Caco-2 (cell line): Measurements from ENCODE around the gene NR4A3. TPM values are rescaled to one million over a fixed set of nuclear protein-coding genes. Genes with fewer than 3 reads are reported as not detected.

Experiments
- BruUV-seq: library from RNA; stranded (reverse); fragments of 400-500 nt; replicated peaks from 2 replicates; lab custom pipeline; 2021; lab: Mats Ljungman, UMichigan
- CTCF ChIA-PET: fragments of 300-600 bp; sonication (Branson Sonifier 250); formaldehyde crosslinking; loops from one replicate; lab custom pipeline; 2022; ENCODE audit warnings: antibody characterized with exemption; lab: Charles Lee
- POLR2A ChIA-PET: fragments of 300-600 bp; sonication (Branson Sonifier 250); formaldehyde crosslinking; loops from one replicate; lab custom pipeline; 2022; ENCODE audit warnings: antibody characterized with exemption; lab: Charles Lee
- DNase-seq, 2 experiments: peaks; one replicate each; pipeline versions ENCODE4 v3.0.0 to v3.0.0-alpha.2; 2020 to 2022
- H3K27me3 ChIP-seq: replicated peaks from 2 replicates; pipeline ENCODE4 v1.6.0; 2011; ENCODE audit warnings: low read length; ENCODE audit not compliant: control insufficient read depth, insufficient read depth
- H3K36me3 ChIP-seq: 2 replicates; pipeline ENCODE4 v1.5.1; 2011; ENCODE audit warnings: low read length; ENCODE audit not compliant: control insufficient read depth, insufficient read depth
- H3K4me1 ChIP-seq: fragments of 250-450 bp; sonication (Bioruptor Pico); 2 replicates; pipeline ENCODE4 v1.5.1; 2020; ENCODE audit warnings: mild to moderate bottlenecking
- H3K4me3 ChIP-seq: 2 replicates; pipeline ENCODE4 v1.5.1; 2011; ENCODE audit warnings: low read depth, mild to moderate bottlenecking, control low read depth, low read length
- H3K9me3 ChIP-seq: fragments of 250-450 bp; sonication (Bioruptor Pico); 2 replicates; pipeline ENCODE4 v1.5.1; 2020; ENCODE audit warnings: mild to moderate bottlenecking, moderate library complexity
- H3K27ac Mint-ChIP-seq: one replicate; pipeline ENCODE4 v1.8.0; 2022; ENCODE audit warnings: mixed read lengths; ENCODE audit not compliant: unreplicated experiment
- H3K27me3 Mint-ChIP-seq: one replicate; pipeline ENCODE4 v1.8.0; 2022; ENCODE audit warnings: mixed read lengths; ENCODE audit not compliant: insufficient read depth, unreplicated experiment
- H3K36me3 Mint-ChIP-seq: one replicate; pipeline ENCODE4 v1.8.0; 2022; ENCODE audit warnings: mild to moderate bottlenecking, mixed read lengths; ENCODE audit not compliant: insufficient read depth, unreplicated experiment
- H3K4me1 Mint-ChIP-seq: one replicate; pipeline ENCODE4 v1.8.0; 2022; ENCODE audit warnings: low read depth, mixed read lengths; ENCODE audit not compliant: unreplicated experiment
- H3K4me3 Mint-ChIP-seq: one replicate; pipeline ENCODE4 v1.8.0; 2022; ENCODE audit warnings: mild to moderate bottlenecking, moderate library complexity, mixed read lengths; ENCODE audit not compliant: unreplicated experiment
- H3K9me3 Mint-ChIP-seq: one replicate; pipeline ENCODE4 v1.8.0; 2022; ENCODE audit warnings: mixed read lengths; ENCODE audit not compliant: unreplicated experiment
- CTCF ChIP-seq, 2 experiments: fragments of 200-600 bp in 1 of 2; IDR thresholded peaks; 1 replicate in 1 of 2; 2 replicates in 1 of 2; pipeline versions ENCODE4 v1.5.1 to v1.8.0; 2011 to 2022; ENCODE audit warnings: antibody characterized with exemption in 1 of 2, control low read depth in 1 of 2, inconsistent platforms in 1 of 2, low read depth in 1 of 2, low read length in 1 of 2, mild to moderate bottlenecking in 1 of 2, moderate library complexity in 1 of 2; ENCODE audit not compliant: insufficient read depth in 1 of 2, severe bottlenecking in 1 of 2, unreplicated experiment in 1 of 2
- intact Hi-C: fragments of 100-400 bp; cut with micrococcal nuclease; formaldehyde crosslinking; loops from one replicate; pipeline ENCODE4 v1.10.0; 2022; ENCODE audit not compliant: unreplicated experiment
- total RNA-seq: library from RNA; stranded (reverse); gene quantifications from 2 replicates; pipeline ENCODE4 v1.2.3, GENCODE V29; 2022

NR4A3 gene
- total RNA-seq, 1 experiment from 2014 or later, result 0.39 TPM

GRCh38 chr9:99873943-99874584 lies 52.4 kb downstream of the NR4A3 start:
- no peaks in the 10 kb centered on the region for H3K9me3 Mint-ChIP-seq
- TF ChIP-seq CTCF (IDR thresholded peaks at IDR 0.05; ENCODE audit: insufficient read depth in 1 of 2, low read depth in 1 of 2, low read length in 1 of 2, severe bottlenecking in 1 of 2, unreplicated experiment in 1 of 2), result no peak
- H3K4me3 Mint-ChIP-seq, result no peak overlapping the region
- H3K36me3 Mint-ChIP-seq, result no peaks in the 10 kb centered on the region
- Histone ChIP-seq H3K4me1 (no peaks in the 10 kb centered on the region), H3K36me3 (no peaks in the 10 kb centered on the region), H3K9me3 (no peaks in the 10 kb centered on the region), H3K27me3 (no peaks in the 10 kb centered on the region), H3K4me3 (no peak overlapping the region)
- no TSS peak for BruUV-seq
- ChIA-PET CTCF (interaction anchor here (0.6 kb wide), 1 partner anchor 1588 kb away, joined by 3 read pairs; no protein-coding TSS in a partner anchor), POLR2A (no interaction called here)
- no peak for DNase-seq
- intact Hi-C loops, result no loop called here
- no peaks in the 10 kb centered on the region for H3K27me3 Mint-ChIP-seq
- no peak overlapping the region for H3K27ac Mint-ChIP-seq
- H3K4me1 Mint-ChIP-seq, result no peaks in the 10 kb centered on the region

GRCh38 chr9:99876190-99876589 lies 54.5 kb downstream of the NR4A3 start:
- ChIA-PET POLR2A (no interaction called here), CTCF (no interaction called here)
- Mint-ChIP-seq H3K9me3 (no peaks in the 10 kb centered on the region), H3K36me3 (no peaks in the 10 kb centered on the region), H3K4me3 (no peak overlapping the region), H3K4me1 (no peaks in the 10 kb centered on the region), H3K27me3 (no peaks in the 10 kb centered on the region), H3K27ac (no peak overlapping the region)
- BruUV-seq, result no TSS peak
- intact Hi-C loops, result no loop called here
- H3K4me1 ChIP-seq, result no peaks in the 10 kb centered on the region
- DNase-seq, result no peak
- no peak overlapping the region for H3K4me3 ChIP-seq
- no peaks in the 10 kb centered on the region for H3K27me3 ChIP-seq
- H3K9me3 ChIP-seq, result no peaks in the 10 kb centered on the region
- TF ChIP-seq CTCF (IDR thresholded peaks at IDR 0.05; ENCODE audit: insufficient read depth in 1 of 2, low read depth in 1 of 2, low read length in 1 of 2, severe bottlenecking in 1 of 2, unreplicated experiment in 1 of 2), result no peak
- H3K36me3 ChIP-seq, result no peaks in the 10 kb centered on the region

GRCh38 chr9:99878651-99879050 lies 57.0 kb downstream of the NR4A3 start:
- no peak overlapping the region for H3K4me3 ChIP-seq
- no peaks in the 10 kb centered on the region for H3K36me3 ChIP-seq
- no peak overlapping the region for H3K4me3 Mint-ChIP-seq
- intact Hi-C loops, result no loop called here
- POLR2A ChIA-PET, result no interaction called here
- no peak for DNase-seq
- H3K4me1 ChIP-seq, result no peaks in the 10 kb centered on the region
- no TSS peak for BruUV-seq
- no peaks in the 10 kb centered on the region for H3K36me3 Mint-ChIP-seq
- CTCF ChIA-PET, result no interaction called here
- H3K27ac Mint-ChIP-seq, result no peak overlapping the region
- no peaks in the 10 kb centered on the region for H3K27me3 Mint-ChIP-seq
- no peaks in the 10 kb centered on the region for H3K27me3 ChIP-seq
- no peaks in the 10 kb centered on the region for H3K9me3 ChIP-seq
- no peaks in the 10 kb centered on the region for H3K9me3 Mint-ChIP-seq
- TF ChIP-seq CTCF (IDR thresholded peaks at IDR 0.05; ENCODE audit: insufficient read depth in 1 of 2, low read depth in 1 of 2, low read length in 1 of 2, severe bottlenecking in 1 of 2, unreplicated experiment in 1 of 2), result no peak
- H3K4me1 Mint-ChIP-seq, result no peaks in the 10 kb centered on the region
